ENCODE measurements around the gene FRMD1.

FRMD1 gene

GRCh38 chr6:168110437-168110836, 31.4 kb upstream of the FRMD1 start (continued):
- TF ChIP-seq PRDM6 (tag by site-specific recombination; IDR thresholded peaks at IDR 0.05), result no peak
- TF ChIP-seq ZNF791 (tag by site-specific recombination; IDR thresholded peaks at IDR 0.05), result no peak
- no peak for TF ChIP-seq ZNF16 (tag by site-specific recombination; IDR thresholded peaks at IDR 0.05; ENCODE audit: low read depth)
- no peak for TF ChIP-seq SP3 (tag by site-specific recombination; IDR thresholded peaks at IDR 0.05)
- no peak for TF ChIP-seq ZNF488 (tag by site-specific recombination; IDR thresholded peaks at IDR 0.05)
- no peak for TF ChIP-seq SP2 (tag by site-specific recombination; IDR thresholded peaks at IDR 0.05)
- no peak for TF ChIP-seq ZNF610 (tag by site-specific recombination; IDR thresholded peaks at IDR 0.05; ENCODE audit: borderline replicate concordance)
- TF ChIP-seq PRDM1 (tag by site-specific recombination; IDR thresholded peaks at IDR 0.05), result no peak
- TF ChIP-seq ZNF692 (tag by site-specific recombination; IDR thresholded peaks at IDR 0.05), result no peak

GRCh38 chr6:168109171-168109570, 30.2 kb upstream of the FRMD1 start:
- no peak overlapping the region for H3K27ac ChIP-seq (ENCODE audit: extremely low read depth, low read depth, low read length)
- ChIA-PET CTCF (interaction anchor here (0.9 to 1.5 kb wide), 3 partner anchors 9 to 141 kb away, joined by 3 to 7 read pairs (median 3); no protein-coding TSS in a partner anchor), POLR2A (no interaction called here)
- no peak for TF ChIP-seq HOXD13 (CRISPR knock-in tag; IDR thresholded peaks at IDR 0.05; ENCODE audit: borderline replicate concordance)
- TF ChIP-seq ELK4 (IDR thresholded peaks at IDR 0.05; ENCODE audit: borderline replicate concordance, low read depth, low read length), result no peak
- no peak for TF ChIP-seq ZNF350 (tag by site-specific recombination; IDR thresholded peaks at IDR 0.05)
- TF ChIP-seq ZNF501 (tag by site-specific recombination; IDR thresholded peaks at IDR 0.05), result no peak
- no peak for TF ChIP-seq ZNF398 (tag by site-specific recombination; IDR thresholded peaks at IDR 0.05)
- no peak for TF ChIP-seq ZNF311 (tag by site-specific recombination; IDR thresholded peaks at IDR 0.05; ENCODE audit: borderline replicate concordance)
- TF ChIP-seq KLF7 (tag by site-specific recombination; IDR thresholded peaks at IDR 0.05; ENCODE audit: borderline replicate concordance), result no peak
- TF ChIP-seq ZBTB48 (tag by site-specific recombination; IDR thresholded peaks at IDR 0.05), result no peak
- no peak overlapping the region for H3K4me3 ChIP-seq (ENCODE audit: low read depth, low read length)
- H3K36me3 ChIP-seq (ENCODE audit: control insufficient read depth in 2 of 2, insufficient read depth in 1 of 2, low read length in 2 of 2), result no peaks in the 10 kb centered on the region
- H3K4me1 ChIP-seq (ENCODE audit: control insufficient read depth, insufficient read depth, low read length), result no peaks in the 10 kb centered on the region
- H3K9me3 ChIP-seq (ENCODE audit: control insufficient read depth, insufficient read depth, low read depth, low read length), result no peaks in the 10 kb centered on the region
